GM19240 (cell line): ENCODE measurements around the gene ADGRG6.
"Not testable (repeated sequence)": the region's sequence is repeated elsewhere in the genome, so short reads cannot be mapped to it uniquely, and the experiment has no call there.

Experiments used
- DNase-seq: peaks from one replicate; pipeline ENCODE4 v3.0.0; 2011; ENCODE audit warnings: low spot score; ENCODE audit not compliant: insufficient read length

Gene ADGRG6

DNA sequence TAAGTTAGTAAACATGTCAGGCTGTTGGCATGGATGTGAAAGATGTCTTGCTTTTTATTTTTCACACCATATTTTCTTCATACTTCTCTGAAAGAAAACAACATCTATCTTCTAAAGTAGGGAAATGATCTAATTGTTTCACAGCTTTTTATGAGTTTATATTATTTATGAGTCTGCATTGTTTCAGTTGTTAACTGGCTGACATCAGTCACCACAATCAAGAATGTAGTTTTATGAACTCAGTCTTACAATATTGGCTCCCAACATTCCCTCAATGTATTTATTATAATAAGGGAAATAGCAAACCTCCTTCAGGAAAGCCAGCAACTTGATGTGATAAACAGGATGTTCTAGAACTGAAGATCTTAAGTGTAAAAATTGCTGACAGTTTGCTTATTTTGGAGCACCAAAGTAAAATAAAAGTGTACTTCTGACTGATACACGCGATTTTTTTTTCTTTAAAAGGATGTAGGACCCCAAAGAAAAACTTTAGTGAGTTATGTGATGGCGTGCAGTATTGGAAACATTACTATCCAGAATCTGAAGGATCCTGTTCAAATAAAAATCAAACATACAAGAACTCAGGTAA lies 106.0 kb downstream of the ADGRG6 start:
- no peak for DNase-seq

- DNase-seq: no peak
Measured at GRCh38 chr6:142408409-142408808, 106.6 kb downstream of the ADGRG6 start.

DNA sequence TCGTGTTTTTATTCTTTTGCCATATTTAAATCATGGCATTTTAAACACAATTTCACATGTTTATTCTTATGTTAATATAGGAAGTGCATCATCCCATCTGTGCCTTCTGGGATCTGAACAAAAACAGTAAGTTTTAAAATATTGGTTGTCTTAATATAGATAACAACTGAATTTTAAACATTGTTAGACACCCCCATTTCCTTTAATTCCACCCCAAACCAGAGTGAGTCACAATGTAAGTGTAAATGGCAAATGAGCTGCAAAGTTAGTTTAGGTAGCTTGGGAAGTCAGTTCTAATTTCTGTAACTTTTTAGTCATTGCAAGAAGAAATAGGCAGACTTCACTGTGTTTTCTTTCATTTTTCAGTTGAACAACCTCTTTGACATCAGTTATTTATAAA lies 108.0 kb downstream of the ADGRG6 start:
- no peak for DNase-seq

DNA sequence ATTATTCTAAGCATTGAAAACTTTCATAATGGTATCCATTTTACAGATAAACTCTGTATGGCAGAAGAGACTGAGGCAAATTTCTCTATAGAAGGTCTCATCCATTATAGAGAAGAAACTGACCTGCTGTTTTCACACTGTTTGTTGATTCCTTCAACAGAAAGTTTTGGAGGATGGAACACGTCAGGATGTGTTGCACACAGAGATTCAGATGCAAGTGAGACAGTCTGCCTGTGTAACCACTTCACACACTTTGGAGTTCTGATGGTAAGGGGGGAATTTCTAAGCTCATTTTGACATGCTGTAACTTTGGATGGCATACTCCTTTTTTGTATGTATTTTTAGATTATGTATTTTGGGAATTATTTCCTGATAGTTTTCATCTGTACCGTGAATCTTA lies 109.3 kb downstream of the ADGRG6 start:
- DNase-seq: no peak

GRCh38 chr6:142412241-142412640 lies 110.4 kb downstream of the ADGRG6 start:
- DNase-seq: no peak

GRCh38 chr6:142412658-142413057 lies 110.9 kb downstream of the ADGRG6 start:
- DNase-seq: no peak

GRCh38 chr6:142413111-142413510 lies 111.3 kb downstream of the ADGRG6 start:
- DNase-seq: no peak

GRCh38 chr6:142414462-142415250 lies 112.8 kb downstream of the ADGRG6 start:
- no peak for DNase-seq

DNA sequence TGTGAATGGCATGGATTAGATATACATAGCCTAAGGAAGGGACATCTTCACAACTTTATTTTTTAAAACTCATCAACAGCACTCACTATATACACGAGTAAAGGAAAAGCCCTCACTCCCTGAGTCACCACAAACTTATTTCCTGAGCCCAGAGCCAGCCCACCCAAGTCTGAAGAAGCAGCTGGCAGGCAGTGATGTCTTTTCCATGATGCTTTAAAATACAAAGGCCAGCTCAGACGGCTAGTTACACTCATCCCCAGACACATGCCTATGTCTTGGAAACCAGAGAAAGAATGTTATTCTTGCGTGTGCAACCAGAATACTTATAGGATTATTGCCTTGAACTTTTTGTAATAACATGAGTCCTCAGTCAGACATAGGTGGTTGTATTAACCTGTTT lies 114.4 kb downstream of the ADGRG6 start:
- DNase-seq: no peak

DNA sequence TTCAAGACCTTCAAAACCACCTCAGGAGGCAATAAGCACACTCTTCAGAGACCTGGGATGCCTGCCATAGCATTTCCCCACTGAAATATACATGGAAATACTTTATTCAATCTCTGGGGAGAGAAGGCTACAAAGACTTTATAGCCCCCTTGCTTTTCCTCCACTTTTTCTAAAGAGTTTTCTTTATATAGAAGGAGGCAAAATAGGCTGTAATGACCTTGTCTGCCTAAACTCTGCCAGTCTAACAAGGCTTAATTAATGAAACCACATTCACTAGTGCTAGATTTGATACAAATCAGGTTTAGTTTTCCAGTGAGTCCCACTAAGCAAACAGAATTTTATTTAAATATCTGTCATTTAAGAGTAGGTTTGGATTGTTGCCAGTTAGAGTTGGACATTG lies 114.9 kb downstream of the ADGRG6 start:
- DNase-seq: no peak

DNA sequence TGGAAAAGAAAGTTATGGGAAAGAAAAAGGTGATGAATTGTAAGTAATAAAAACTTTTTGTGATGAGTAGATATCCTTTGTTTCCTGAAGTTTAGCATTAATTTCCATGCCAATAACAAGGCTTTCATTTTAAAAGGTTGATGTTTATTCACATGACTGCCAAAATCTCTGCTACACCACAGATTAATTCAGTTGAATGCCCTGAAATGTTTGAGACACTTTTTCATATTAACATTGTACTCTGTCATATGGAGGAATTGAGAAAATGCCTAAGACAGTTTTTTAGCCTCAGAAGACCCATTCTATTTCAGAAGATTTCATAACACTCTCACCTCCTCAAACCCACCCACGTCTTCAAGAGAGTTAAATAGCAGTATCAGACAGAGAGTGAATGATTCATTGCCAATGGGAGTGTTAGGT lies 115.5 kb downstream of the ADGRG6 start:
- DNase-seq: no peak

GRCh38 chr6:142419071-142419470 lies 117.3 kb downstream of the ADGRG6 start:
- no peak for DNase-seq

DNA sequence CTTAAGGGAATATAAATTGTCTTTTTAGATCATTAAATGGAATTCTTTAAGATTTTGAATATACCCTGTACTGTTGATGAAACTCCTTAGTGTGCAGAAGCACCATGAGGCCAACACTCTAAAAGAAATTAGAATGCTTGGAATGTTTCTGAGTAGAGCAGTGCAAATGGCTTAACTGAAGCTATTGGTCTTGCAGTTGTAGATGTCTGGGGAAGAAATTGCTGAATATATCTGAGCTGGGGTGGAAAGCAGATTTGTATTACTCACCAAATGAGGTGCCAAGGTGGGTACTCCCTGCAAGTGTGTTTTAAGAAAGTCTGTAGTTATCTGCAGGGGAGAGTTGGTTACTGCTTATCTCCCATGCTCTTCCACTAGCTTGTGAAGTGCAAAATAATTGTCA lies 119.0 kb downstream of the ADGRG6 start:
- DNase-seq: no peak

GRCh38 chr6:142421285-142422117 lies 119.7 kb downstream of the ADGRG6 start:
- DNase-seq: no peak

DNA sequence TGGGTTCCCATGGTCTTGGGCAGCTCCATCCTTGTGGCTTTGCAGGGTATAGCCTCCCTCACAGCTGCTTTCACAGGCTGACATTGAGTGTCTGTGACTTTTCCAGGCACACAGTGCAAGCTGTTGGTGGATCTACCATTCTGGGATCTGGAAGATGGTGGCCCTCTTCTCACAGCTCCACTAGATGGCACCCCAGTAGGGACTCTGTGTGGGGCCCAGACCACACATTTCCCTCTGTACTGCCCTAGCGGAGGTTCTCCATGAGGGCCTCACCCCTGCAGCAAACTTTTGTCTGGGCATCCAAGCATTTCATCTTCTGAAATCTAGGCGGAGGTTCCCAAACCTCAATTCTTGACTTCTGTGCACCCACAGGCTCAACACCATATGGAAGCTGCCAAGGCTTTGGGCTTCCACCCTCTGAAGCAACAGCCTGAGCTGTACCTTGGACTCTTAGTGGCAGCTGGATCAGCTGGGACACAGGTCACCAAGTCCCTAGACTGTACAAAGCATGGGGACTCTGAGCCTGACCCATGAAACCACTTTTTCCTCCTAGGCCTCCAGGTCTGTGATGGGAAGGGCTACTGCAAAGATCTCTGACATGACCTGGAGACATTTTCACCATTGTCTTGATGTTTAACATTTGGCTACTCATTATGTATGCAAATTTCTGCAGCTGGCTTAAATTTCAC lies 124.8 kb downstream of the ADGRG6 start:
- DNase-seq: not testable (repeated sequence)

GRCh38 chr6:142428468-142428867 lies 126.7 kb downstream of the ADGRG6 start:
- not testable (repeated sequence) for DNase-seq

DNA sequence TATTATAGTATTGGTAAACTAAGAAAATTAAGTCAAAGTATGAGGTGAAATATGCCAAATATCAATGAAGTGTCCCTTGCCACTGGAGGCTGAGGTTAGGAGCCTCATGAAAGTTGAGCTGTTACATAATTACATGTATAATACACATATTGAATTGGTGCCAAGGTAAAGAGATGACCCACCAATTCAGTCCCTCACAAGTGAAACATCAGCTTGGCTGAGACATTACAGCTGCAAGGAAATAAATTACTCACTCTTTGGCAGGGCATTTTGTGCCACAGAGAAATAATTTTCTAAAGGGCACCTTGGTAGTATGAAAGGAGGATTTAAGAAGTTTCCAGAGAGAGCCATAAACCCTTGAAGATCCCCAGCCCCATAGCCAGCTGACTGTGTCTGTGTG lies 127.4 kb downstream of the ADGRG6 start:
- DNase-seq: no peak

- DNase-seq: no peak
Measured at GRCh38 chr6:142433419-142433818, 131.6 kb downstream of the ADGRG6 start.

DNA sequence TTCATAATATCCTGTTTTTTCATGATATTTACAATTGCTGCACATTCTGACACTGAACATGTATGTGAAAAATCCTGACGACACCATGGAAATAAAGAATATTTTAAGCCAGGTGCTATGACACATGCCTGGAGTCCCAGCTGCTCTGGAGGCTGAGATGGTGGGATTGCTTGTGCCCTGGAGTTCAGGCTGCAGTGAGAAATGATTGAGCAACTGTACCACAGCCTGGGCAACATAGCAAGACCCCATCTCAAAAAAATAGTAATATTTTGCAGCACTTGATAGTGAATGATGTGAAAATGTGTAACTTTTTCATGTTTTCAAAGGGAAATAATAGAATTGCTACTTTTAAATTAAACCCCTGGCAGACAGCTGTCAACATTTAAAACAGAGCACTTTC lies 137.1 kb downstream of the ADGRG6 start:
- DNase-seq: no peak

GRCh38 chr6:142440600-142441293 lies 138.9 kb downstream of the ADGRG6 start:
- no peak for DNase-seq

- DNase-seq: no peak
Measured at GRCh38 chr6:142441716-142442115, 139.9 kb downstream of the ADGRG6 start.
